NCI-H82 treated with DMSO at 0.1 percent for 48 hours (cell line): ENCODE results near the gene MRPS7.
A peak's percentile ranks its signal among the peaks of the same experiment; 100 is the strongest.

Experiments
- DNase-seq: peaks from one replicate; lab custom pipeline; 2025; ENCODE audit not compliant: unreplicated experiment; lab: John Stamatoyannopoulos, UW

MRPS7 gene

GRCh38 chr17:75307957-75308731 is 46.5 kb downstream of the MRPS7 start:
- DNase-seq = peak; percentile 55

- no peak for DNase-seq
These were observed 47.3 kb downstream of the MRPS7 start for GRCh38 chr17:75308732-75309629.

GRCh38 chr17:75313941-75314551 is 52.4 kb downstream of the MRPS7 start:
- no peak for DNase-seq

- DNase-seq = no peak
These were observed 54.0 kb downstream of the MRPS7 start for GRCh38 chr17:75315541-75316243.
